Lower leg skin (tissue), 3 donors: ENCODE results near the gene ZCCHC24.

Experiments used
- POLR2A ChIP-seq, 2 donors: fragments of 450-650 bp; IDR thresholded peaks; one replicate each; pipeline ENCODE4 v1.6.1; 2016 to 2017; ENCODE audit warnings: antibody characterized with exemption in 2 of 2, mild to moderate bottlenecking in 1 of 2, moderate library complexity in 1 of 2
- TF ChIP-seq, protein P1 (sequence below), 3 donors: fragments of 450-650 bp; IDR thresholded peaks; one replicate each; pipeline ENCODE4 v1.5.1; 2016; ENCODE audit warnings: antibody characterized with exemption in 3 of 3, mild to moderate bottlenecking in 3 of 3, moderate library complexity in 2 of 3

GRCh38 chr10:79441433-79441832 is 4.0 kb downstream of the ZCCHC24 start:
- TF ChIP-seq, protein P1, sequence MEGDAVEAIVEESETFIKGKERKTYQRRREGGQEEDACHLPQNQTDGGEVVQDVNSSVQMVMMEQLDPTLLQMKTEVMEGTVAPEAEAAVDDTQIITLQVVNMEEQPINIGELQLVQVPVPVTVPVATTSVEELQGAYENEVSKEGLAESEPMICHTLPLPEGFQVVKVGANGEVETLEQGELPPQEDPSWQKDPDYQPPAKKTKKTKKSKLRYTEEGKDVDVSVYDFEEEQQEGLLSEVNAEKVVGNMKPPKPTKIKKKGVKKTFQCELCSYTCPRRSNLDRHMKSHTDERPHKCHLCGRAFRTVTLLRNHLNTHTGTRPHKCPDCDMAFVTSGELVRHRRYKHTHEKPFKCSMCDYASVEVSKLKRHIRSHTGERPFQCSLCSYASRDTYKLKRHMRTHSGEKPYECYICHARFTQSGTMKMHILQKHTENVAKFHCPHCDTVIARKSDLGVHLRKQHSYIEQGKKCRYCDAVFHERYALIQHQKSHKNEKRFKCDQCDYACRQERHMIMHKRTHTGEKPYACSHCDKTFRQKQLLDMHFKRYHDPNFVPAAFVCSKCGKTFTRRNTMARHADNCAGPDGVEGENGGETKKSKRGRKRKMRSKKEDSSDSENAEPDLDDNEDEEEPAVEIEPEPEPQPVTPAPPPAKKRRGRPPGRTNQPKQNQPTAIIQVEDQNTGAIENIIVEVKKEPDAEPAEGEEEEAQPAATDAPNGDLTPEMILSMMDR (IDR thresholded peaks at IDR 0.05), result no peak
- no peak for TF ChIP-seq POLR2A (IDR thresholded peaks at IDR 0.05)
